ENCODE data around the gene STAG1.

DNA sequence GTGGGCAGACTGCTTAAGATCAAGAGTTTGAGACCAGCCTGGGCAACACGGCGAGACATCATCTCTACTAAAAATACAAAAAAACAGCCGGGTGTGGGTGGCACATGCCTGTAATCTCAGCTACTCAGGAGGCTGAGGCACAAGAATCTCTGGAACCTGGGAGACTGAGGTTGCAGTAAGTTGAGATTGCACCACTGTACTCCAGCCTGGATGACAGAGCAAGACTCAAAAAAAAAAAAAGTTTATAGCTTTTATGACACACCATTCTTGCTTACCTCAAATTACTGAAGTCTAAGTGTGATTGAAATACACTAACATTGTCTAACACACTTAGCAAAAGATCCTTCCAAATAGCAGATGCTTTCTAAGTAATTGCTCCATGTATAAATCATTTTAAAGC, 207.6 kb downstream of the STAG1 start:
- TF ChIP-seq POLR2AphosphoS5 (IDR thresholded peaks at IDR 0.05; ENCODE audit: low read depth), result no peak
- TF ChIP-seq, protein P1, sequence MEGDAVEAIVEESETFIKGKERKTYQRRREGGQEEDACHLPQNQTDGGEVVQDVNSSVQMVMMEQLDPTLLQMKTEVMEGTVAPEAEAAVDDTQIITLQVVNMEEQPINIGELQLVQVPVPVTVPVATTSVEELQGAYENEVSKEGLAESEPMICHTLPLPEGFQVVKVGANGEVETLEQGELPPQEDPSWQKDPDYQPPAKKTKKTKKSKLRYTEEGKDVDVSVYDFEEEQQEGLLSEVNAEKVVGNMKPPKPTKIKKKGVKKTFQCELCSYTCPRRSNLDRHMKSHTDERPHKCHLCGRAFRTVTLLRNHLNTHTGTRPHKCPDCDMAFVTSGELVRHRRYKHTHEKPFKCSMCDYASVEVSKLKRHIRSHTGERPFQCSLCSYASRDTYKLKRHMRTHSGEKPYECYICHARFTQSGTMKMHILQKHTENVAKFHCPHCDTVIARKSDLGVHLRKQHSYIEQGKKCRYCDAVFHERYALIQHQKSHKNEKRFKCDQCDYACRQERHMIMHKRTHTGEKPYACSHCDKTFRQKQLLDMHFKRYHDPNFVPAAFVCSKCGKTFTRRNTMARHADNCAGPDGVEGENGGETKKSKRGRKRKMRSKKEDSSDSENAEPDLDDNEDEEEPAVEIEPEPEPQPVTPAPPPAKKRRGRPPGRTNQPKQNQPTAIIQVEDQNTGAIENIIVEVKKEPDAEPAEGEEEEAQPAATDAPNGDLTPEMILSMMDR (conservative IDR thresholded peaks at IDR 0.05; ENCODE audit: low read depth in 2 of 2), result no peak
